ENCODE data around the gene CD226.
"Not testable (repeated sequence)": the region's sequence is repeated elsewhere in the genome, so short reads cannot be mapped to it uniquely, and the experiment has no call there.

The CD226 gene

GRCh38 chr18:69885841-69886531, 61.7 kb downstream of the CD226 start:
- Histone ChIP-seq H3K4me3 (ENCODE audit: low read depth, low read length) (no peak overlapping the region), H3K27me3 (ENCODE audit: insufficient read depth, low read length) (no peaks in the 10 kb centered on the region), H3K36me3 (ENCODE audit: insufficient read depth, low read length) (no peaks in the 10 kb centered on the region), H3K79me2 (ENCODE audit: control insufficient read depth, insufficient read depth, low read length, unreplicated experiment) (no peaks in the 10 kb centered on the region), H3K4me1 (ENCODE audit: control insufficient read depth, insufficient read depth, low read length, unreplicated experiment) (peaks cover 8% of the 10 kb centered on the region), H3K27ac (ENCODE audit: low read depth, low read length) (no peak overlapping the region), H2AFZ (ENCODE audit: low read length, unreplicated experiment) (no peak overlapping the region)

- Histone ChIP-seq H3K27me3 (ENCODE audit: insufficient read depth, low read length) (no peaks in the 10 kb centered on the region), H3K4me1 (ENCODE audit: control insufficient read depth, insufficient read depth, low read length, unreplicated experiment) (peaks cover 8% of the 10 kb centered on the region), H3K79me2 (ENCODE audit: control insufficient read depth, insufficient read depth, low read length, unreplicated experiment) (no peaks in the 10 kb centered on the region), H3K27ac (ENCODE audit: low read depth, low read length) (no peak overlapping the region), H3K4me3 (ENCODE audit: low read depth, low read length) (no peak overlapping the region), H3K36me3 (ENCODE audit: insufficient read depth, low read length) (no peaks in the 10 kb centered on the region), H2AFZ (ENCODE audit: low read length, unreplicated experiment) (no peak overlapping the region)
Measured at GRCh38 chr18:69885355-69885754, 62.3 kb downstream of the CD226 start.

- Histone ChIP-seq H2AFZ (ENCODE audit: low read length, unreplicated experiment) (no peak overlapping the region), H3K4me1 (ENCODE audit: control insufficient read depth, insufficient read depth, low read length, unreplicated experiment) (peaks cover 8% of the 10 kb centered on the region), H3K79me2 (ENCODE audit: control insufficient read depth, insufficient read depth, low read length, unreplicated experiment) (no peaks in the 10 kb centered on the region), H3K36me3 (ENCODE audit: insufficient read depth, low read length) (no peaks in the 10 kb centered on the region), H3K27me3 (ENCODE audit: insufficient read depth, low read length) (no peaks in the 10 kb centered on the region), H3K4me3 (ENCODE audit: low read depth, low read length) (no peak overlapping the region), H3K27ac (ENCODE audit: low read depth, low read length) (no peak overlapping the region)
Measured at GRCh38 chr18:69883781-69884180, 63.9 kb downstream of the CD226 start.

- Histone ChIP-seq H3K27ac (ENCODE audit: low read depth, low read length) (no peak overlapping the region), H3K4me1 (ENCODE audit: control insufficient read depth, insufficient read depth, low read length, unreplicated experiment) (peaks cover 8% of the 10 kb centered on the region), H3K79me2 (ENCODE audit: control insufficient read depth, insufficient read depth, low read length, unreplicated experiment) (no peaks in the 10 kb centered on the region), H2AFZ (ENCODE audit: low read length, unreplicated experiment) (no peak overlapping the region), H3K27me3 (ENCODE audit: insufficient read depth, low read length) (no peaks in the 10 kb centered on the region), H3K4me3 (ENCODE audit: low read depth, low read length) (no peak overlapping the region), H3K36me3 (ENCODE audit: insufficient read depth, low read length) (no peaks in the 10 kb centered on the region)
Measured at GRCh38 chr18:69882965-69883668, 64.6 kb downstream of the CD226 start.

- peaks cover 8% of the 10 kb centered on the region for H3K4me1 ChIP-seq (ENCODE audit: control insufficient read depth, insufficient read depth, low read length, unreplicated experiment)
- H3K36me3 ChIP-seq (ENCODE audit: insufficient read depth, low read length) = no peaks in the 10 kb centered on the region
- no peaks in the 10 kb centered on the region for H3K27me3 ChIP-seq (ENCODE audit: insufficient read depth, low read length)
- H3K4me3 ChIP-seq (ENCODE audit: low read depth, low read length) = no peak overlapping the region
- no peak overlapping the region for H3K27ac ChIP-seq (ENCODE audit: low read depth, low read length)
- H3K79me2 ChIP-seq (ENCODE audit: control insufficient read depth, insufficient read depth, low read length, unreplicated experiment) = no peaks in the 10 kb centered on the region
- H2AFZ ChIP-seq (ENCODE audit: low read length, unreplicated experiment) = no peak overlapping the region
Measured at GRCh38 chr18:69880083-69880482, 67.6 kb downstream of the CD226 start.

- not testable (repeated sequence) for H2AFZ ChIP-seq (ENCODE audit: low read length, unreplicated experiment); H3K4me3 ChIP-seq (ENCODE audit: low read depth, low read length); H3K36me3 ChIP-seq (ENCODE audit: insufficient read depth, low read length); H3K27me3 ChIP-seq (ENCODE audit: insufficient read depth, low read length); H3K79me2 ChIP-seq (ENCODE audit: control insufficient read depth, insufficient read depth, low read length, unreplicated experiment); H3K27ac ChIP-seq (ENCODE audit: low read depth, low read length)
- peaks cover 14% of the 10 kb centered on the region for H3K4me1 ChIP-seq (ENCODE audit: control insufficient read depth, insufficient read depth, low read length, unreplicated experiment)
Measured at GRCh38 chr18:69879051-69879450, 68.6 kb downstream of the CD226 start.

- Histone ChIP-seq H3K27me3 (ENCODE audit: insufficient read depth, low read length) (no peaks in the 10 kb centered on the region), H2AFZ (ENCODE audit: low read length, unreplicated experiment) (no peak overlapping the region), H3K79me2 (ENCODE audit: control insufficient read depth, insufficient read depth, low read length, unreplicated experiment) (no peaks in the 10 kb centered on the region), H3K27ac (ENCODE audit: low read depth, low read length) (no peak overlapping the region), H3K4me1 (ENCODE audit: control insufficient read depth, insufficient read depth, low read length, unreplicated experiment) (peaks cover 15% of the 10 kb centered on the region), H3K36me3 (ENCODE audit: insufficient read depth, low read length) (no peaks in the 10 kb centered on the region), H3K4me3 (ENCODE audit: low read depth, low read length) (no peak overlapping the region)
Measured at GRCh38 chr18:69878213-69878933, 69.3 kb downstream of the CD226 start.

- Histone ChIP-seq H3K4me3 (ENCODE audit: low read depth, low read length) (no peak overlapping the region), H3K4me1 (ENCODE audit: control insufficient read depth, insufficient read depth, low read length, unreplicated experiment) (peaks cover 7% of the 10 kb centered on the region), H3K27me3 (ENCODE audit: insufficient read depth, low read length) (no peaks in the 10 kb centered on the region), H3K27ac (ENCODE audit: low read depth, low read length) (no peak overlapping the region), H2AFZ (ENCODE audit: low read length, unreplicated experiment) (no peak overlapping the region), H3K36me3 (ENCODE audit: insufficient read depth, low read length) (no peaks in the 10 kb centered on the region), H3K79me2 (ENCODE audit: control insufficient read depth, insufficient read depth, low read length, unreplicated experiment) (no peaks in the 10 kb centered on the region)
Measured at GRCh38 chr18:69876490-69876889, 71.2 kb downstream of the CD226 start.

GRCh38 chr18:69874058-69874457, 73.6 kb downstream of the CD226 start:
- Histone ChIP-seq H3K27ac (ENCODE audit: low read depth, low read length) (no peak overlapping the region), H2AFZ (ENCODE audit: low read length, unreplicated experiment) (no peak overlapping the region), H3K4me1 (ENCODE audit: control insufficient read depth, insufficient read depth, low read length, unreplicated experiment) (peaks cover 7% of the 10 kb centered on the region), H3K4me3 (ENCODE audit: low read depth, low read length) (no peak overlapping the region), H3K27me3 (ENCODE audit: insufficient read depth, low read length) (no peaks in the 10 kb centered on the region), H3K36me3 (ENCODE audit: insufficient read depth, low read length) (no peaks in the 10 kb centered on the region), H3K79me2 (ENCODE audit: control insufficient read depth, insufficient read depth, low read length, unreplicated experiment) (no peaks in the 10 kb centered on the region)

GRCh38 chr18:69872661-69873060, 75.0 kb downstream of the CD226 start:
- Histone ChIP-seq H3K4me3 (ENCODE audit: low read depth, low read length) (no peak overlapping the region), H3K79me2 (ENCODE audit: control insufficient read depth, insufficient read depth, low read length, unreplicated experiment) (no peaks in the 10 kb centered on the region), H3K27me3 (ENCODE audit: insufficient read depth, low read length) (no peaks in the 10 kb centered on the region), H2AFZ (ENCODE audit: low read length, unreplicated experiment) (no peak overlapping the region), H3K4me1 (ENCODE audit: control insufficient read depth, insufficient read depth, low read length, unreplicated experiment) (peaks cover 7% of the 10 kb centered on the region), H3K36me3 (ENCODE audit: insufficient read depth, low read length) (no peaks in the 10 kb centered on the region), H3K27ac (ENCODE audit: low read depth, low read length) (no peak overlapping the region)

All from ACC112 (cell line).